Endothelial cell (in vitro differentiated cells): ENCODE results near the gene C1QTNF8. TPM values are rescaled to one million over a fixed set of nuclear protein-coding genes. Genes with fewer than 3 reads are reported as not detected.
A peak's percentile ranks its signal among the peaks of the same experiment; 100 is the strongest.

Experiments
- DNase-seq: peaks from one replicate; pipeline ENCODE4 v3.0.0; 2021; ENCODE audit warnings: low spot score
- H3K27ac Mint-ChIP-seq: one replicate; pipeline ENCODE4 v1.8.0; 2021; ENCODE audit warnings: mixed read lengths, inconsistent platforms; ENCODE audit not compliant: unreplicated experiment
- H3K27me3 Mint-ChIP-seq: one replicate; pipeline ENCODE4 v1.8.0; 2021; ENCODE audit warnings: mild to moderate bottlenecking, moderate library complexity, mixed read lengths, inconsistent platforms; ENCODE audit not compliant: unreplicated experiment
- H3K36me3 Mint-ChIP-seq: one replicate; pipeline ENCODE4 v1.8.0; 2021; ENCODE audit warnings: mild to moderate bottlenecking, low read depth, mixed read lengths, inconsistent platforms; ENCODE audit not compliant: unreplicated experiment
- H3K4me1 Mint-ChIP-seq: one replicate; pipeline ENCODE4 v1.8.0; 2021; ENCODE audit warnings: mild to moderate bottlenecking, mixed read lengths, inconsistent platforms; ENCODE audit not compliant: unreplicated experiment
- H3K4me3 Mint-ChIP-seq: one replicate; pipeline ENCODE4 v1.8.0; 2021; ENCODE audit warnings: mild to moderate bottlenecking, mixed read lengths, inconsistent platforms; ENCODE audit not compliant: unreplicated experiment
- H3K9me3 Mint-ChIP-seq: one replicate; pipeline ENCODE4 v1.8.0; 2021; ENCODE audit warnings: mixed read lengths, inconsistent platforms; ENCODE audit not compliant: unreplicated experiment
- total RNA-seq: library from RNA; stranded (reverse); fragmentation: NEBNext Ultra II Directional; extraction: Animal tissue kit (Norgen Biotek cat#: 25700); gene quantifications from one replicate; pipeline ENCODE4 v1.2.1, GENCODE V29; 2021; ENCODE audit not compliant: unreplicated experiment
- TF ChIP-seq, protein P1 (sequence below): fragments of 200-600 bp; sonication (generic); IDR thresholded peaks from one replicate; pipeline ENCODE4 v1.5.0; 2021; ENCODE audit warnings: antibody characterized with exemption; ENCODE audit not compliant: unreplicated experiment

The C1QTNF8 gene
- total RNA-seq, 1 donor from 2014 or later: not detected

DNA sequence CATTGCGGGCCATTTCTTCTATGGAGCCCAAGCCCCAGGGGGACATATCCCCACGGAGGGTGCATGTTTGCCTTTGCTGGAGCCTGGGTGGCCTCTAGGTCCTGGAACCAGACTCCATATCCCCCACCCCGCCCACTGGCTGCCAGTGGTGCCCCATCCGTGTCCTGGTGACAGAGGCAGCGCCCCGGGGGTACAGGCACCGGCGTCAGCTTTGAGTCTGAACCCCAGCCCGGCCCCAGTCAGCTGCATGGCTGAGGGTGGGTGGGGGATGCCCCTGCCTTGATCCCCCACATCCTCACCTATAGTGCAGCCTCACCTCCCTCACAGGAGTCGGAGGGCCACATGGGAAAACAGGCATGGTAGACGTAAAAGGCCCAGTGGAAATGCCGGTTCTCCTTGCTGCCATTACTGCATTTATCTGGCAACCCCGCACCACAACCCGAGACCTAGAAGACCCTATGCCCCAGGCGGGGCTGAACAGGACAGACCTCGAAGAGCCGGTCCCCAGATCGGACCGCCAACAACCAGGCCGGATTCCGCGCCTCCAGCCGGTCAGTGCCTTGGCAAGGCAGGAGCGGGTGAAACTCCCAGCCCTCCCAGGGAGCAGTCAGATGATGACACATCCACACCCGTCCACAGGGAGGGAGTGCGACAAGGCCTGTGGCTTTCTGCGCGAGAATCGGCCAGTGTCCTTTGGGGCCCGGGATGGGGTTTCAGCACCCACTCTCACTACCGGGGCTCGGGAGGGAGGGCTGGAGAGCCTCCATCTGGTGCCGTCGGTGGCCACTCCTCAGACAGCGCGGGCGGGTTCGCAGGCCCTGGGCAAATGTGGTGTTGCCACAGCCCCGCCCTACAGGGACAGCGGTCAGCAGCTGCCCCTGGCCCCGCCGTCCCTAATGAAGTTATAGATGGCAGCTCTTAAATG is 35.4 kb downstream of the C1QTNF8 start:
- Mint-ChIP-seq H3K36me3 (peaks cover 4% of the 10 kb centered on the region), H3K4me3 (no peak overlapping the region), H3K4me1 (no peaks in the 10 kb centered on the region), H3K27ac (no peak overlapping the region), H3K27me3 (peaks cover 6% of the 10 kb centered on the region), H3K9me3 (no peaks in the 10 kb centered on the region)
- TF ChIP-seq, protein P1, sequence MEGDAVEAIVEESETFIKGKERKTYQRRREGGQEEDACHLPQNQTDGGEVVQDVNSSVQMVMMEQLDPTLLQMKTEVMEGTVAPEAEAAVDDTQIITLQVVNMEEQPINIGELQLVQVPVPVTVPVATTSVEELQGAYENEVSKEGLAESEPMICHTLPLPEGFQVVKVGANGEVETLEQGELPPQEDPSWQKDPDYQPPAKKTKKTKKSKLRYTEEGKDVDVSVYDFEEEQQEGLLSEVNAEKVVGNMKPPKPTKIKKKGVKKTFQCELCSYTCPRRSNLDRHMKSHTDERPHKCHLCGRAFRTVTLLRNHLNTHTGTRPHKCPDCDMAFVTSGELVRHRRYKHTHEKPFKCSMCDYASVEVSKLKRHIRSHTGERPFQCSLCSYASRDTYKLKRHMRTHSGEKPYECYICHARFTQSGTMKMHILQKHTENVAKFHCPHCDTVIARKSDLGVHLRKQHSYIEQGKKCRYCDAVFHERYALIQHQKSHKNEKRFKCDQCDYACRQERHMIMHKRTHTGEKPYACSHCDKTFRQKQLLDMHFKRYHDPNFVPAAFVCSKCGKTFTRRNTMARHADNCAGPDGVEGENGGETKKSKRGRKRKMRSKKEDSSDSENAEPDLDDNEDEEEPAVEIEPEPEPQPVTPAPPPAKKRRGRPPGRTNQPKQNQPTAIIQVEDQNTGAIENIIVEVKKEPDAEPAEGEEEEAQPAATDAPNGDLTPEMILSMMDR: no peak
- no peak for DNase-seq

DNA sequence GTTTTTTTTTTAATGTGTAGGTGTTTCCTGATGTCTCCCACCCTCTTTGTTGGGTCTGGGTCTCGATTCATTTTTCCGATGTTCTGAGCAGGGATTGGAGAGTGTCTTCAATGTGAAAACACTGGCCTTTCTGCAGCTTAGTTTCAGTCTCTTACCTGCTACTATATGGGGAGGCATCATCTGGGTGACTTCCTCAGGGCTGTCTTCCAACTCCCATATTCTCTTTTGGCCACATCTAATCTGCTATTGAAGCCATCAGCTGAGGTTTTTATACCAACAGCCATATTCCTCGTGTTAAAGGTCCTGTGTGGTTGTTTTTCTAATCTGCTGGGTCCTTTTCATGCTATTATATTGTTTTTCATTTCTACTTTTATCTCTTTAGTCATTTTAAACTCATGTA is 36.7 kb downstream of the C1QTNF8 start:
- peak overlapping the region; percentile 10 for H3K4me3 Mint-ChIP-seq
- H3K4me1 Mint-ChIP-seq: no peaks in the 10 kb centered on the region
- H3K27me3 Mint-ChIP-seq: peaks cover 4% of the 10 kb centered on the region
- TF ChIP-seq, protein P1: no peak
- no peaks in the 10 kb centered on the region for H3K9me3 Mint-ChIP-seq
- H3K36me3 Mint-ChIP-seq: peaks cover 4% of the 10 kb centered on the region
- no peak overlapping the region for H3K27ac Mint-ChIP-seq
- DNase-seq: no peak

DNA sequence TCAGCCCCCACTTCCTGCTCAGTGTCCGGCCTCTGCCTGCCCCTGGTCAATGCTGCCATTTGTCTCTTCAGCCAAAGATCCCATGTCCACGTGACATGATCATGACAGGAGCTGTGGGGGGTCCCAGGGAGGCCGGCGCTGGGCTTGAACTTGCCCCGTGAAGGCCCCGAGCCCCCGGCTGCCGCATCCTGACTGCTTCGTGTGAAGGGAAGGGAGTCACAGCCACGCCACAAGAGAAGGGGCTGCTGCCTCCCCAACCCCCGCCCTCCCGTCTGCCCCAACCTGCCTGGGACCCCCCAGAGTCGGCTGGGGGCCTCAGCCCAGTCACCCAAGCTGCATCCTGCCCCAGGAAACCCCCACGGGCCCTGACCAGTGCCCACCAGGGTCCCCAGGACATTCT is 37.8 kb downstream of the C1QTNF8 start:
- Mint-ChIP-seq H3K27ac (no peak overlapping the region), H3K4me1 (no peaks in the 10 kb centered on the region), H3K36me3 (peaks cover 4% of the 10 kb centered on the region), H3K4me3 (no peak overlapping the region), H3K27me3 (peaks cover 3% of the 10 kb centered on the region), H3K9me3 (no peaks in the 10 kb centered on the region)
- DNase-seq: no peak
- TF ChIP-seq, protein P1: no peak

DNA sequence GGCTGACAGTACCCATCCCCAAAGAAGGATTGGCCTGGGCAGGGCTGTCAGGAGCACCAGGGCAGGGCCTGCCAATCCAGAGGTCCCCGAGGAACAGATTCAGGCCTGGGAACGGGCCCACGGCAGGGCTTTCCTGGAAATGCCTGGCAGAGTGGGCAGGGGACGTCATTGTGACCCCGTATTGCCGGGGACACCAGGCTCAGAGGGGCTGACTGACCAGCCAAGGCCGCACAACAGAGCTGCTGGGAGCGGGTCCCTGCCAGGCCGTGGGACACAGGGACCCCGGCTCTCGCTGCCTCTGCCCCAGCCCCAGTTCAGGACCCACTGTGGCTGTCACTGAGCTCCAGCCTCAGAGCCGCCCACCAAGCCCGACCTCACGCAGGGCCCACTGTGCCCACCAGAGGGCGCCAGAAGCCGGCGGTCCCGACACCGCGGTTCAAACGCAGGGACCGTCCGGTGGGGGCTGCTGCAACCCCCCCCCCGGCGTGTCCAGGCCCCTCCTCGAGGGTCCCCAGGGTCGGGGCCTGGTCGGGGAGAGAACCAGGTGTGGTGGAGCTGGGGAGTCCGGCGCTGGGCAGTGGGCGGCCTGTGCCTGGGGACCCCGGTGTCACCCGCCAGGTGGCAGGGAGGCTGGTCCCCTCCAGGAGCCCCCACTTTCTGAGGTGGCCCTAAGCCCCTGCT is 38.7 kb downstream of the C1QTNF8 start:
- Mint-ChIP-seq H3K27ac (no peak overlapping the region), H3K9me3 (no peaks in the 10 kb centered on the region), H3K4me3 (no peak overlapping the region), H3K4me1 (no peaks in the 10 kb centered on the region), H3K36me3 (peaks cover 4% of the 10 kb centered on the region), H3K27me3 (peaks cover 3% of the 10 kb centered on the region)
- TF ChIP-seq, protein P1: peak; percentile 97
- DNase-seq: peak; percentile 79

DNA sequence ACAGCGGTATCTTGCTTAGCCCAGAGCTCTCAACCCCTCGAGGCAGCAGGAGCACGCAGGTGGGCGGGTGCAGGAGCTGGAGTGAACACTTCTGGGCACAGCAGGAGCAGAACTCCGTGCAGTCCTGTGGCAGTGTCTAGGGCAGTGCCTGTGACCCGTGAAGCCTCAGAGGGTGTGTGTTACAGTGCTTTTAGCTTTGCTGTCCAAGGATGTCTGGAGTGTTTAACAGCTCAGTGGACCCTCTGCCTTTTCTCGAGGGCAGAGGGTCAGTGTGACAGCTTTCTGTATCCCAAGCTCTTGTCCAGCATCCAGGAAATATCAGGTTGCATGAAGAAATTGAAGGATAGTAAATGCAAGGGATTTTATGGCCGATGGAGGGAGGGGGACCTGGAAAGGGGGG is 39.8 kb downstream of the C1QTNF8 start:
- no peak for DNase-seq
- Mint-ChIP-seq H3K36me3 (peaks cover 4% of the 10 kb centered on the region), H3K9me3 (no peaks in the 10 kb centered on the region), H3K4me1 (no peaks in the 10 kb centered on the region), H3K4me3 (no peak overlapping the region), H3K27ac (no peak overlapping the region), H3K27me3 (peaks cover 3% of the 10 kb centered on the region)
- TF ChIP-seq, protein P1: no peak
